Measurements from ENCODE around the gene ABHD17C. TPM values are rescaled to one million over a fixed set of nuclear protein-coding genes. Genes with fewer than 3 reads are reported as not detected.

The ABHD17C gene
- total RNA-seq, 1 experiment from 2014 or later, result 42.2 TPM

- Histone ChIP-seq H3K27me3 (ENCODE audit: insufficient read depth, low read depth) (no peaks in the 10 kb centered on the region), H3K79me2 (ENCODE audit: low read depth) (peaks cover 99% of the 10 kb centered on the region), H3K9me2 (ENCODE audit: insufficient read depth) (no peaks in the 10 kb centered on the region), H3K4me1 (replicated peaks; ENCODE audit: insufficient read depth) (peaks cover 24% of the 10 kb centered on the region), H2AFZ (no peak overlapping the region), H3K36me3 (ENCODE audit: low read depth) (peaks cover 25% of the 10 kb centered on the region; the same call in 1 of the 2 replicates), H3K9me3 (ENCODE audit: insufficient read depth, low read depth) (no peaks in the 10 kb centered on the region), H3K4me2 (no peak overlapping the region), H3K27ac (0 out of 2 replicates have a peak overlapping the region, but pooled peaks have one; percentile 21), H3K4me3 (no peak overlapping the region), H3F3A (ENCODE audit: insufficient read depth, low read depth) (peaks cover 40% of the 10 kb centered on the region), H4K20me1 (ENCODE audit: insufficient read depth) (peaks cover 42% of the 10 kb centered on the region)
- intact Hi-C loops (cut with micrococcal nuclease; ENCODE audit: unreplicated experiment), result no loop called here
- BruUV-seq (replicated peaks), result no TSS peak
- ChIA-PET POLR2A (ENCODE audit: unreplicated experiment) (interaction anchor here (0.6 kb wide), 1 partner anchor 131 kb away, joined by 8 read pairs; no protein-coding TSS in a partner anchor), CTCF (no interaction called here)
- DNase-seq, result no peak
- TF ChIP-seq CTCF (conservative IDR thresholded peaks at IDR 0.05) (no peak), EZH2 (IDR thresholded peaks at IDR 0.05; ENCODE audit: low read depth) (no peak)
These were observed 17.8 kb downstream of the ABHD17C start for GRCh38 chr15:80712956-80713355.

GRCh38 chr15:80721476-80721875 is 26.4 kb downstream of the ABHD17C start:
- no peak for DNase-seq
- no peak overlapping the region for H3K4me2 ChIP-seq
- no peak overlapping the region for H3K27ac ChIP-seq
- ChIA-PET POLR2A (ENCODE audit: unreplicated experiment) (interaction anchor here (0.7 kb wide), 1 partner anchor 1827 kb away, joined by 28 read pairs; no protein-coding TSS in a partner anchor), CTCF (no interaction called here)
- no peaks in the 10 kb centered on the region for H3K9me2 ChIP-seq (ENCODE audit: insufficient read depth)
- TF ChIP-seq EZH2 (IDR thresholded peaks at IDR 0.05; ENCODE audit: low read depth) (no peak), CTCF (conservative IDR thresholded peaks at IDR 0.05) (no peak)
- H2AFZ ChIP-seq, result no peak overlapping the region
- H3K27me3 ChIP-seq (ENCODE audit: insufficient read depth, low read depth), result no peaks in the 10 kb centered on the region
- H3K36me3 ChIP-seq (ENCODE audit: low read depth), result peaks cover 10% of the 10 kb centered on the region; the same call in 1 of the 2 replicates
- no TSS peak for BruUV-seq (replicated peaks)
- peaks cover 18% of the 10 kb centered on the region; the same call in 1 of the 2 replicates for H3F3A ChIP-seq (ENCODE audit: insufficient read depth, low read depth)
- H3K4me1 ChIP-seq (replicated peaks; ENCODE audit: insufficient read depth), result no peaks in the 10 kb centered on the region
- H4K20me1 ChIP-seq (ENCODE audit: insufficient read depth), result peaks cover 22% of the 10 kb centered on the region
- intact Hi-C loops (cut with micrococcal nuclease; ENCODE audit: unreplicated experiment), result no loop called here
- peaks cover 94% of the 10 kb centered on the region for H3K79me2 ChIP-seq (ENCODE audit: low read depth)
- no peak overlapping the region for H3K4me3 ChIP-seq
- no peaks in the 10 kb centered on the region for H3K9me3 ChIP-seq (ENCODE audit: insufficient read depth, low read depth)

- H4K20me1 ChIP-seq (ENCODE audit: insufficient read depth), result peaks cover 22% of the 10 kb centered on the region
- no peak for DNase-seq
- peaks cover 13% of the 10 kb centered on the region for H3K4me1 ChIP-seq (replicated peaks; ENCODE audit: insufficient read depth)
- CTCF ChIA-PET, result no interaction called here
- H3K4me2 ChIP-seq, result no peak overlapping the region
- POLR2A ChIA-PET (ENCODE audit: unreplicated experiment), result no interaction called here
- no peaks in the 10 kb centered on the region for H3K27me3 ChIP-seq (ENCODE audit: insufficient read depth, low read depth)
- intact Hi-C loops (cut with micrococcal nuclease; ENCODE audit: unreplicated experiment), result no loop called here
- H3K9me2 ChIP-seq (ENCODE audit: insufficient read depth), result no peaks in the 10 kb centered on the region
- H2AFZ ChIP-seq, result no peak overlapping the region
- peaks cover 7% of the 10 kb centered on the region; the same call in 1 of the 2 replicates for H3K36me3 ChIP-seq (ENCODE audit: low read depth)
- H3K27ac ChIP-seq, result no peak overlapping the region
- TF ChIP-seq CTCF (conservative IDR thresholded peaks at IDR 0.05) (no peak), EZH2 (IDR thresholded peaks at IDR 0.05; ENCODE audit: low read depth) (no peak)
- H3K9me3 ChIP-seq (ENCODE audit: insufficient read depth, low read depth), result no peaks in the 10 kb centered on the region
- peaks cover 15% of the 10 kb centered on the region; the same call in 1 of the 2 replicates for H3F3A ChIP-seq (ENCODE audit: insufficient read depth, low read depth)
- no TSS peak for BruUV-seq (replicated peaks)
- H3K4me3 ChIP-seq, result no peak overlapping the region
- peaks cover 93% of the 10 kb centered on the region for H3K79me2 ChIP-seq (ENCODE audit: low read depth)
These were observed 27.7 kb downstream of the ABHD17C start for GRCh38 chr15:80722811-80723210.

Data from PC-9 (cell line).